Measurements from ENCODE around the gene TAS1R3. TPM values are rescaled to one million over a fixed set of nuclear protein-coding genes. Genes with fewer than 3 reads are reported as not detected.

Gene TAS1R3
- total RNA-seq, 1 experiment from 2014 or later: 0.28 TPM

- no peak overlapping the region for H3K27ac Mint-ChIP-seq
Measured at GRCh38 chr1:1330366-1331067, 563 bp upstream of the TAS1R3 start.

More at GRCh38 chr1:1330366-1331067, 563 bp upstream of the TAS1R3 start:
- Histone ChIP-seq H3T11ph (ENCODE audit: low read length) (no peak overlapping the region), H3K23ac (ENCODE audit: insufficient read length, low read depth, low read length) (no peak overlapping the region), H3K56ac (ENCODE audit: insufficient read length, low read depth, low read length) (no peak overlapping the region), H2BK20ac (ENCODE audit: low read depth, low read length, poor library complexity, severe bottlenecking) (no peak overlapping the region), H3K18ac (ENCODE audit: insufficient read length, low read depth, low read length) (no peak overlapping the region), H3K4me1 (ENCODE audit: insufficient read depth, low read length) (no peaks in the 10 kb centered on the region), H2BK5ac (ENCODE audit: insufficient read length, low read length) (no peak overlapping the region), H3K9me3 (ENCODE audit: control insufficient read depth, low read depth, low read length) (no peaks in the 10 kb centered on the region), H2BK15ac (ENCODE audit: low read depth, low read length) (no peak overlapping the region), H2AFZ (ENCODE audit: low read length) (no peak overlapping the region), H4K8ac (replicated peaks; ENCODE audit: insufficient read length, low read depth, low read length) (no peak overlapping the region), H4K20me1 (ENCODE audit: control insufficient read depth, insufficient read depth, insufficient read length) (no peaks in the 10 kb centered on the region), H3K9ac (ENCODE audit: extremely low read depth, insufficient read length, low read length) (no peak overlapping the region), H3K23me2 (ENCODE audit: insufficient read length, low read depth, low read length, poor library complexity, severe bottlenecking) (no peaks in the 10 kb centered on the region), H3K27ac (ENCODE audit: insufficient read length, low read depth, low read length) (no peak overlapping the region), H4K91ac (ENCODE audit: insufficient read length, low read depth, low read length) (no peak overlapping the region), H2BK12ac (ENCODE audit: insufficient read length, low read depth, low read length) (no peak overlapping the region), H3K4me2 (ENCODE audit: insufficient read depth, insufficient read length, low read length) (no peak overlapping the region), H3K79me1 (ENCODE audit: insufficient read depth, low read depth, low read length, poor library complexity, severe bottlenecking) (no peaks in the 10 kb centered on the region), H3K14ac (ENCODE audit: insufficient read depth, low read length) (no peak overlapping the region; the same call in 1 of the 2 replicates), H3K27me3 (ENCODE audit: insufficient read depth, low read length) (no peaks in the 10 kb centered on the region), H3K79me2 (ENCODE audit: insufficient read depth, low read length) (no peaks in the 10 kb centered on the region; the same call in 1 of the 2 replicates), H2AK5ac (ENCODE audit: insufficient read length, low read length) (no peak overlapping the region), H3K4ac (ENCODE audit: low read depth, low read length) (no peak overlapping the region), H2BK120ac (ENCODE audit: low read depth, low read length, poor library complexity, severe bottlenecking) (no peak overlapping the region), H4K5ac (ENCODE audit: insufficient read length, low read depth, low read length) (no peak overlapping the region)
- no peak for TF ChIP-seq CTCF (conservative IDR thresholded peaks at IDR 0.05)
- H3K36me3 Mint-ChIP-seq (ENCODE audit: insufficient read depth in 1 of 3, low read depth in 3 of 3): peaks cover 0 to 2% (median 2%) of the 10 kb centered on the region in 3 experiments; a peak in 4 of 7 replicates
- H3K4me1 Mint-ChIP-seq: no peaks in the 10 kb centered on the region
- WGBS (ENCODE audit: extremely low coverage, insufficient read length, low lambda C conversion rate): no CpG with 5 or more reads among the region's 15 CpGs
- H3K4me3 Mint-ChIP-seq: no peak overlapping the region
- no peak for DNase-seq
- no peaks in the 10 kb centered on the region for H3K9me3 Mint-ChIP-seq
- H3K27me3 Mint-ChIP-seq (ENCODE audit: low read depth): peaks cover 1% of the 10 kb centered on the region; the same call in 1 of the 2 replicates
